Heart right ventricle (tissue), 16 donors: ENCODE results near the gene AQP6. TPM values are rescaled to one million over a fixed set of nuclear protein-coding genes. Genes with fewer than 3 reads are reported as not detected.

Source experiments
- ATAC-seq, 8 donors: fragments of 200-7000 bp; cut with Tn5 transposase; one replicate each; pipeline ENCODE4 v1.9.1; 2020; ENCODE audit warnings: mild to moderate bottlenecking in 8 of 8, moderate library complexity in 8 of 8, moderate number of reproducible peaks in 1 of 8
- DNase-seq, 2 donors: peaks; one replicate each; pipeline ENCODE4 v3.0.0-alpha.2; 2020
- H3K27ac ChIP-seq, 10 donors: fragments of 200-600 bp; sonication (generic) in 2 of 10; one replicate each; pipeline versions ENCODE4 v1.5.0 to v1.8.0; 2020 to 2022; ENCODE audit warnings: mild to moderate bottlenecking in 3 of 10
- H3K27me3 ChIP-seq, 7 donors: fragments of 200-600 bp; one replicate each; pipeline ENCODE4 v1.8.0; 2021 to 2022; ENCODE audit warnings: mild to moderate bottlenecking in 2 of 7
- H3K36me3 ChIP-seq, 9 donors: fragments of 200-600 bp; sonication (generic) in 1 of 9; one replicate each; pipeline versions ENCODE4 v1.5.0 to v1.8.0; 2020 to 2022; ENCODE audit warnings: mild to moderate bottlenecking in 2 of 9
- H3K4me1 ChIP-seq, 9 donors: fragments of 200-600 bp; sonication (generic) in 1 of 9; one replicate each; pipeline versions ENCODE4 v1.5.0 to v1.8.0; 2020 to 2022; ENCODE audit warnings: mild to moderate bottlenecking in 4 of 9
- H3K4me3 ChIP-seq, 10 donors: fragments of 200-600 bp; sonication (generic) in 2 of 10; one replicate each; pipeline versions ENCODE4 v1.5.0 to v1.8.0; 2020 to 2022; ENCODE audit warnings: mild to moderate bottlenecking in 7 of 10, moderate library complexity in 2 of 10
- H3K9me3 ChIP-seq, 11 donors: fragments of 200-600 bp in 10 of 11; sonication (generic) in 2 of 11; one replicate each; pipeline versions ENCODE4 v1.5.0 to v1.8.0; 2013 to 2022; ENCODE audit warnings: mild to moderate bottlenecking in 2 of 11, control low read depth in 1 of 11, moderate library complexity in 1 of 11
- WGBS, 2 donors: extraction: QIAGEN DNeasy Blood & Tissue Kit; methylation state at CpG; one replicate each; pipeline ENCODE4 v1.1.7; 2013; ENCODE audit warnings: inconsistent platforms in 1 of 2; 5-methylcytosine and 5-hydroxymethylcytosine counted together
- intact Hi-C, 10 donors: fragments of 100-400 bp; cut with DNase I; formaldehyde crosslinking; loops; one replicate each; pipeline versions ENCODE4 v1.11.1 to v1.14.2; 2022
- polyA plus RNA-seq, 2 donors: library from polyadenylated mRNA; stranded (reverse); fragments of 200-250 nt; gene quantifications; one replicate each; pipeline ENCODE4 v1.2.3, GENCODE V29; 2013
- total RNA-seq, 10 donors: library from RNA; stranded (reverse); fragmentation: NEBNext Ultra II Directional in 3 of 10; extraction: Animal tissue kit (Norgen Biotek cat#: 25700) in 3 of 10; gene quantifications; one replicate each; pipeline versions ENCODE4 v1.2.1 to v1.2.4, GENCODE V29; 2021 to 2023
- TF ChIP-seq, protein P1 (sequence below), 9 donors: fragments of 200-600 bp; sonication (generic) in 2 of 9; IDR thresholded peaks; one replicate each; pipeline versions ENCODE4 v1.5.0 to v1.8.0; 2021 to 2022; ENCODE audit warnings: antibody characterized with exemption in 9 of 9, mild to moderate bottlenecking in 5 of 9, moderate library complexity in 1 of 9
- donor health status: Arrhythmogenic right ventricular cardiomyopathy.
- donor health status: ischemic (EF 13 %, LVEDD 7.1; RV severe dilation, severe dysfunction).
- donor health status: healthy with polysubstance abuse.
- donor health status: DM: no; HTN: yes; CAD: no.
- donor health status: DM: no; HTN: no; CAD: no.
- donor health status: ischemic (EF 25% LVEDD 6.9; RV normal size, moderate dysfunction).
- donor health status: ischemic (EF 25% LVEDD 5.7; RV mildly dilated, moderate dysfunction).
- donor health status: healthy.
- donor health status: DM: yes; HTN: yes; CAD: no.
- donor health status: Ischemic cardiomyopathy.
- donor health status: ischemic (EF 35%, LVEDD 5.7; RV mildly dilated, moderate dysfunction).
- donor health status: nonischemic (EF 11% LVEDD 7.7; RV severe dilation, severe dysfunction).
- donor health status: DM: yes; HTN: yes; CAD: no.
- donor health status: PGD.
- donor health status: ischemic (EF 29% LVEDD 5.4; RV normal size, mild dysfunction).
- donor health status: nonischemic (EF 23%, LVEDD 6.1; RV moderate dilation, normal function).

The AQP6 gene
- total and polyA plus RNA-seq, 12 donors = 0.06 to 0.15 TPM; not detected in 10

DNA sequence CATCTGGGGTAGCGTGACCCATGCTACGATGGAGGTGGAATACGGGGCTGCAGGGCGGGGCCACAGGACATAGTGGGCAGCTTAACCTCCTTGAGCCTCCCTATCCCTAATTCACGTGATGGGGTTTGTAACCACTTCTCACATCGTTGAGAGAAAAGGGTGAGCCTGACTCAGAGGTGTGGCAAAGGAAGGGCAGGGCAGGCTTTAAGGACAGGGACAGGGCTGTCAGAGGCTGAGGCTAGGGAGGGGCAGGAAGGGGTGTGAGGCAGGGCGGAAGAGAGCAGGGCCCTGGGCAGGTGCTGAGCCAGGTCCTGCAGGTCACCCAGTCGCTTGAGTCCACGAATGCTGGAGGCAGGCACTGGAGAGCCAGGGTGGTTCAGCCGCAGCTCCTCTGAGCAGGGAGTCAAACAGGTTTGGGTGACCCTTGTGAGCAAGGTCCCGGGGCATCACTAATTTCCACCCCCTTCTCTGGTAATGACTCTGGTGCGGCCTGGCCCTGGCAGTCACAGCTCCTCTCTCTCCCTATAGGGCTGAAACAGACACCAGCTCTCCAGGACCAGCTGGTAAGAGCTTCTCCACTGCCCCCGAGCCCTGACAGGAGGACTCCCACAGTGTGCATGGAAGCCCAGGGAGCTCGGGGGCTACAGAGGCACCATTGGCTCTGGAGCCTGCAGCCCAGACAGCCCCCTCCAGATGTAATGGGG lies 29.7 kb upstream of the AQP6 start:
- Histone ChIP-seq H3K9me3 (no peaks in the 10 kb centered on the region), H3K36me3 (no peaks in the 10 kb centered on the region), H3K4me1 (peaks cover 0 to 22% (median 10%) of the 10 kb centered on the region in 9 donors), H3K4me3 (no peak overlapping the region), H3K27me3 (no peaks in the 10 kb centered on the region), H3K27ac (no peak overlapping the region)
- intact Hi-C loops = loop anchor here in 2 of 10 donors (5.0 to 10.0 kb wide), 2 partner anchors 76 to 252 kb away; no protein-coding TSS in a partner anchor
- DNase-seq (no peak), ATAC-seq (no peak)
- TF ChIP-seq, protein P1, sequence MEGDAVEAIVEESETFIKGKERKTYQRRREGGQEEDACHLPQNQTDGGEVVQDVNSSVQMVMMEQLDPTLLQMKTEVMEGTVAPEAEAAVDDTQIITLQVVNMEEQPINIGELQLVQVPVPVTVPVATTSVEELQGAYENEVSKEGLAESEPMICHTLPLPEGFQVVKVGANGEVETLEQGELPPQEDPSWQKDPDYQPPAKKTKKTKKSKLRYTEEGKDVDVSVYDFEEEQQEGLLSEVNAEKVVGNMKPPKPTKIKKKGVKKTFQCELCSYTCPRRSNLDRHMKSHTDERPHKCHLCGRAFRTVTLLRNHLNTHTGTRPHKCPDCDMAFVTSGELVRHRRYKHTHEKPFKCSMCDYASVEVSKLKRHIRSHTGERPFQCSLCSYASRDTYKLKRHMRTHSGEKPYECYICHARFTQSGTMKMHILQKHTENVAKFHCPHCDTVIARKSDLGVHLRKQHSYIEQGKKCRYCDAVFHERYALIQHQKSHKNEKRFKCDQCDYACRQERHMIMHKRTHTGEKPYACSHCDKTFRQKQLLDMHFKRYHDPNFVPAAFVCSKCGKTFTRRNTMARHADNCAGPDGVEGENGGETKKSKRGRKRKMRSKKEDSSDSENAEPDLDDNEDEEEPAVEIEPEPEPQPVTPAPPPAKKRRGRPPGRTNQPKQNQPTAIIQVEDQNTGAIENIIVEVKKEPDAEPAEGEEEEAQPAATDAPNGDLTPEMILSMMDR (IDR thresholded peaks at IDR 0.05) = no peak
- 80 to 87% methylated on average over 14 of the region's 14 CpGs for WGBS, 2 donors

DNA sequence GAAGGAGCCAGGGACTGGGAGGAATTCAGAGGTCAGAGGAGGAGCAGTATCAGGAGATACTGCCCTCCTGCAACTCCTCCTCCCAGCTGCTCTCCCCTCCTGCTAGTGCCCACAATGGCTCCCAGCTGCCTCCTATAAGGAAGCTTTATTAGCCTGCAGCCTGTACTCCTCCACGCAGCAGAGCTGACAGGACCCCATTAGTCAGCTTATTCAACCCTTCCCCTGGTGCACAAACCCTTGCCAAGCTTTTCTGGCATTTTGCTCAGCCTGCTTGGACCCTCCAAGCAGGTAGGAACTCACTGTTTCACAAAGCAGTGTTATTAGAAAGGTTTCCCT lies 29.2 kb upstream of the AQP6 start:
- DNase-seq (no peak), ATAC-seq (no peak)
- Histone ChIP-seq H3K27me3 (no peaks in the 10 kb centered on the region), H3K36me3 (no peaks in the 10 kb centered on the region), H3K9me3 (no peaks in the 10 kb centered on the region), H3K4me3 (no peak overlapping the region), H3K27ac (no peak overlapping the region), H3K4me1 (peaks cover 0 to 25% (median 10%) of the 10 kb centered on the region in 9 donors)
- intact Hi-C loops = loop anchor here in 2 of 10 donors (5.0 to 10.0 kb wide), 2 partner anchors 76 to 251 kb away; no protein-coding TSS in a partner anchor
- TF ChIP-seq, protein P1 (IDR thresholded peaks at IDR 0.05) = no peak
- WGBS, 2 donors = 94 to 100% methylated on average over 1 of the region's 1 CpG

DNA sequence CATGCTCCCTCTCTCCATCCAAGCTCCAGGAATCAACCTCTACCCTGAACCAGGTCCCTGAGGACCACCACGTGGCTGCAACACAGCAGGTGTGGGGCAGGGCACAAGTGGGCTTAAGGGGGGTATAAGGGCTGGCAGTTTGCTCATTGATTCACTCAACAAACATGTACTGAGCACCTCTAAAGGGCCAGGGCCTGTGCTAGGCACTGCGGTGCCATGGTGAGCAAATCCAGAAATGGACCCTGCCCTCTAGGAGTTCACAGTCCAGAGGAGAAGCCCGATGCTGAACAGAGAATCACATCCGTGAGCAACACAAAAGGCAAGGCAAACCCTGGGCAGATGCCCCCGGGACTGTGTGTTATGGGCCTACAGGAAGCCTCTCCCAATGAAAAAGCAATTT lies 28.7 kb upstream of the AQP6 start:
- TF ChIP-seq, protein P1 (IDR thresholded peaks at IDR 0.05) = no peak

DNA sequence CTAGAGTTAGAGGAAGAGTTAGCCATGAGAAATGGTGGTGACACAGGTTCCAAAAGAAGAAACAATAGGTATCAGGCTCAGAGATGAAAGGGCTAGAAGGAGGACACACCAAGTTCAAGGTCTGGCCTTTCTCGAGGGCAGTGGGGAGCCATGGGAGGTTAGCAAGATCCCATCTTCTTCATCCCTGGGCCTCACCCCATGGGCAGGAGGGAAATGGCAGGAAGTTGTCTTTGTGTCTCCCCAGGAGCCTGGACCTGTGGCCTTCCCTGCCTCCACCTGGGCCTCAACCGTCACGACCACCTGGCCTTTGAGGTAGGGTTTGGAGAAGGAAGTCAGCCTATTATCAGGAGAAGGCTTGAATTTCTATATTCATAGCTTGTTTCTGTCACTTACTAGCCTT lies 28.0 kb upstream of the AQP6 start:
- TF ChIP-seq, protein P1 (IDR thresholded peaks at IDR 0.05) = no peak
- no peak for DNase-seq
- Histone ChIP-seq H3K27ac (peak overlapping the region in 2 of 10 donors; percentile 63 to 65), H3K27me3 (peaks cover 0 to 7% (median 0%) of the 10 kb centered on the region in 7 donors), H3K9me3 (no peaks in the 10 kb centered on the region), H3K4me1 (peaks cover 0 to 26% (median 10%) of the 10 kb centered on the region in 9 donors), H3K36me3 (no peaks in the 10 kb centered on the region), H3K4me3 (no peak overlapping the region)
- ATAC-seq = no peak
- intact Hi-C loops = loop anchor here in 8 of 10 donors (1.0 to 10.0 kb wide), 4 partner anchors 77 to 250 kb away; no protein-coding TSS in a partner anchor
- 89 to 97% methylated on average over 3 of the region's 3 CpGs for whole genome bisulfite sequencing, 2 donors

More for the DNA sequence above, 28.7 kb upstream of the AQP6 start:
- Histone ChIP-seq H3K27me3 (peaks cover 0 to under 1% (median 0%) of the 10 kb centered on the region in 7 donors), H3K4me1 (peaks cover 0 to 26% (median 10%) of the 10 kb centered on the region in 9 donors), H3K9me3 (no peaks in the 10 kb centered on the region), H3K27ac (no peak overlapping the region), H3K36me3 (no peaks in the 10 kb centered on the region), H3K4me3 (no peak overlapping the region)
- DNase-seq (no peak), ATAC-seq (no peak)
- WGBS, 2 donors = 93 to 95% methylated on average over 5 of the region's 5 CpGs
- intact Hi-C loops = loop anchor here in 2 of 10 donors (5.0 to 10.0 kb wide), 2 partner anchors 77 to 251 kb away; no protein-coding TSS in a partner anchor
